Mammary epithelial cell (primary cell): ENCODE measurements around the gene SEC14L2.

Source experiments
- CTCF ChIP-seq, 2 donors: IDR thresholded peaks in 1 of 2; conservative IDR thresholded peaks in 1 of 2; 2 replicates each; pipeline ENCODE4 v1.5.1; 2011 to 2012; ENCODE audit warnings: inconsistent platforms in 2 of 2, low read length in 2 of 2, mild to moderate bottlenecking in 2 of 2, control low read depth in 1 of 2, low read depth in 1 of 2; ENCODE audit not compliant: insufficient read depth in 1 of 2; ENCODE audit errors: extremely low read depth in 1 of 2
- EZH2 ChIP-seq: IDR thresholded peaks from 2 replicates; pipeline ENCODE4 v1.6.1; 2012; ENCODE audit warnings: low read length, inconsistent platforms, borderline replicate concordance

- no peak for TF ChIP-seq CTCF (conservative IDR thresholded peaks at IDR 0.05 in 1 of 2, IDR thresholded peaks at IDR 0.05 in 1 of 2; ENCODE audit: extremely low read depth in 1 of 2, insufficient read depth in 1 of 2, low read depth in 1 of 2, low read length in 2 of 2)
- TF ChIP-seq EZH2: no peak
These were observed 7.5 kb downstream of the SEC14L2 start for GRCh38 chr22:30404307-30404706.
